GM19438 (cell line): ENCODE data around the gene PKD2L1.
"Not testable (repeated sequence)": the region's sequence is repeated elsewhere in the genome, so short reads cannot be mapped to it uniquely, and the experiment has no call there.

Experiments
- ATAC-seq: cut with Tn5 transposase; IDR thresholded peaks from one replicate; pipeline ENCODE4 v1.9.1; 2021; ENCODE audit warnings: low read depth; ENCODE audit not compliant: unreplicated experiment

The PKD2L1 gene

DNA sequence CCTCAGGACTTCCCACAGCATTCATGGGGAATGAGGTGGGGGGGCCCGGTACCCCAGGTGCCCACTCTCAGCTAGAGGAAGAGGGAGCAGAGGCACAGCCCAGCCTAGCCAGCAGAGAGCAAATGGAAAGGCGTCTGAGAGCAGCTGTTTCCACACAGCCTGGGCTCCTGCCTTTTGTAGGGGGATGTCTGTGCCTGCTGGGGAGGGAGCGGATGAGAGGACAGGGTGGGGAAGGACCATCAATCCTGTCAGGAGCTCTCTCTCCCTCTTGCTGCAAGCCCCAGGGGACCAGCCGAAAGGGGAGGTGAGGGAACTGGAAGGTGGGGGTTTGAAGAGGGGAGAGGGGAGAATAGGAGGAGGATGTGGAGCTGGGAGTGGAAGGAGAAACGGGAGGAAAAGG lies at the start of gene PKD2L1:
Gene PKD2L1, minus strand, starts transcription at position 150 of the 400 bp plus-strand sequence. Its CDS starts 125 bp downstream, at position 25.
- ATAC-seq: no peak

DNA sequence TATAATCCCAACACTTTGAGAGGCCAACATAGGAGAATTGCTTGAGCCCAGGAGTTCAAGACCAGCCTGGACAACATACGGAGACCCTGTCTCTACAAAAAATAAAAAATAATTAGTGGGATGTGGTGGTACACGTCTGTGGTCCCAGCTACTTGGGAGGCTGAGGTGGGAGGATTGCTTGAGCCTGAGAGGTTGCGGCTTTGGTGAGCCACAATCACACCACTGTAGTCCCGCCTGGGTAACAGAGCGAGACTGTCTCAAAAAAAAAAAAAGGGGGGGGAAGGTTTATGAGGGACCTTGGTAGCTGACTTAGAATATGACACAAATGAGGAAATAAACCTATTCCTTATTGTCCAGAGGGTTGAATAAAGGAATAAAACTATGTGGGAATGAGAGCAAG lies 47.8 kb upstream of the PKD2L1 start:
- no peak for ATAC-seq

DNA sequence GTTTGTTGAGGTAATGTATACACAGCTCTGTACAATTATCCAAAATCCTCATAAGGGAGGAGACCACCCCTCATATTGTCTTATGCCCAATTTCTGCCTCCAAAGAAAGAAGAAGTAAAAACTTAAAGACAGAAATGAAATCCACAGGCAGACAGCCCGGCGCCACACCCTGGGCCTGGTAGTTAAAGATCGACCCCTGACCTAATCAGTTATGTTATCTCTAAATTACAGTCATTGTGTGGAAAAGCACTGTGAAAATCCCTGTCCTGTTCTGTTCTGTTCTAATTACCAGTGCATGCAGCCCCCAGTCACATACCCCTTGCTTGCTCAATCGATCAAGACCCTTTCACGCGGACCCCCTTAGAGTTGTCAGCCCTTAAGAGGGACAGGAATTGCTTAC lies 46.6 kb upstream of the PKD2L1 start:
- ATAC-seq: not testable (repeated sequence)

DNA sequence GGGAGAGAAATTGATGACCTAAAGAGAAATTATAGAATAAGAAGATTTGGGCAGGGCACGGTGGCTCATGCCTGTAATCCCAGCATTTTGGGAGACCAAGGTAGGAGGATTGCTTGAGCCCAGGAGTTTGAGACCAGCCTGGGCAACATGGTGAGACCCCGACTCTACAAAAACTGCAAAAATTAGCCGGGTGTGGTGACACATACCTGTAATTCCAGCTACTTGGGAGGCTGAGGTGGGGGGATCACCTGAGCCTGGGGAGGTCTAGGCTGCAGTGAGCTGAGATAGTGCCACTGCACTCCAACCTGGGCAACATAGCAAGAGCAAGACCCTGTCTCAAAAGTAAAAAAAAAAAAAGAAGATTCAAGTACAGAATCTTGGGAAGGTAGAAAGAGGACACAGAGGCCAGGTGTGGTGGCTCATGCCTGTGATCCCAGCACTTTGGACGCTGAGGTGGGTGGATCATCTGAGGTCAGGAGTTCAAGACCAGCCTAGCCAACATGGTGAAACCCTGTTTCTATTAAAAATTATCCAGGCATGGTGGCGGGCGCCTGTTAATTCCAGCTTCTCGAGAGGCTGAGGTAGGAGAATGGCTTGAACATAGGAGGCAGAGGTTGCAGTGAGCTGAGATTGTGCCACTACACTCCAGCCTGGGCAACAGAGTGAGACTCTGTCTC lies 44.8 kb upstream of the PKD2L1 start:
- not testable (repeated sequence) for ATAC-seq

DNA sequence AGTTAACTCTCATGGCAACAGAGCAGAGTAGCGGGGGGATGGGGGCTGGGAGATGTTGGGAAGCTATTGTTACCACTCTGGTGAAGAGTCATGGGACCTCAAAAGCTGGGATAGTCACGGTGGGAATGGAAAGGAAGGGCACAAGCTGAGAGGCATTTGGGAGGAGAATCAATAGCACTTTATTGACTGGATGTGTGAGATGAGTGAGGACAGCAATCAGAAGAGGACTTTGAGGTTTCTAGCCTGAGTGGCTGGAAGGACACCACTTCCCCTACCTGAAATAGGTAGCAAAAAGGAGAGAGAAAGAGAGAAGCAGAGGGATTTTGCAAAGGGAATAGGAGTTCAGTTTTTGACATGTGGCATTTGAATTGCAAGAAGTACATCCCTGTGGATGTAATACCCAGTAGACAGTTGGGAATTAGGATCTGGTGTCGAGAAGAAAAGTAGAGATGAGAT lies 44.2 kb upstream of the PKD2L1 start:
- ATAC-seq: no peak

DNA sequence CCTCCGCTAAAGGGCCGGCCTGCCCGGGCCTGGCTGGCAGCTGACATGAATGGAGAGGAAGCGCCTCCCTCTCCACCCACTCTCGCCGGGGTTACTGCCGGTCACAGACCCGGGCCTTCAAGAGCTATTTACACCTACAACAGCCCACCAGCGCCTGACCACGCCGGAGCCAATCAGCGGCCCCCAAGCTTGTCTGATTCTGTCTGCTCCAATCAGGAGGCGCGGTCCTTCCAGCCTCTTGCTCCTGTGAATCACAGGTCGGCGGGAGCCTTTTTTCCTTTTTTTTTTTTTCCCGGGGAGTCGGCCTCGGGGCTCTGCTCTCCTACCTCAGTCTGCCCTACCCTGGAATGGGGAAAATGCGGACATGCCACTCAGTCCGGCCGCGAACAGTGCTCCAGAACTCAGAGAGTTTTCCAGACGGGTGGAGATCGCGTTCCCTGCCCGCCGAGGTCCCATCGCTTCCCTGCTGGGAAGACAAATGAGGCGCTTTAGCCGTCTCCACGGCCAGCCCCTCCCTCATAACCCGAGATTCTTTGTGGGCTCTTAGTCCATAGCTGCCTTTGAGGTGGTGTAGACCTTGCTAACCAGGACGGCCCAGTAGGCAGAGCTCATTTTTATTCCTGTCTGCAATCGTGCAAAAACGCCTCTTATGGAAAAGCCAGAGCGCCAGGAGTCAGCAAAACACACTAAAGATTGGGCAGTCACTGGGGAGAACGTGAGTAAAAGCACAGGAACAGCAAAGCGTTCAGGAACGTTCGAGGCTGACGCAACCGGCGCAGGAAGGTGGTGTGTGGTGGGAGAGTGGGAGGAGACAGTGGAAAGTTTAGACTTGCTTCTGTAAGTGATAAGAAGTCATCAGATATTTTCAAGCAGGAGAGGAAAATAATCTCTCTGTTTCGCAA lies 43.5 kb upstream of the PKD2L1 start:
- peak; percentile 92 for ATAC-seq

DNA sequence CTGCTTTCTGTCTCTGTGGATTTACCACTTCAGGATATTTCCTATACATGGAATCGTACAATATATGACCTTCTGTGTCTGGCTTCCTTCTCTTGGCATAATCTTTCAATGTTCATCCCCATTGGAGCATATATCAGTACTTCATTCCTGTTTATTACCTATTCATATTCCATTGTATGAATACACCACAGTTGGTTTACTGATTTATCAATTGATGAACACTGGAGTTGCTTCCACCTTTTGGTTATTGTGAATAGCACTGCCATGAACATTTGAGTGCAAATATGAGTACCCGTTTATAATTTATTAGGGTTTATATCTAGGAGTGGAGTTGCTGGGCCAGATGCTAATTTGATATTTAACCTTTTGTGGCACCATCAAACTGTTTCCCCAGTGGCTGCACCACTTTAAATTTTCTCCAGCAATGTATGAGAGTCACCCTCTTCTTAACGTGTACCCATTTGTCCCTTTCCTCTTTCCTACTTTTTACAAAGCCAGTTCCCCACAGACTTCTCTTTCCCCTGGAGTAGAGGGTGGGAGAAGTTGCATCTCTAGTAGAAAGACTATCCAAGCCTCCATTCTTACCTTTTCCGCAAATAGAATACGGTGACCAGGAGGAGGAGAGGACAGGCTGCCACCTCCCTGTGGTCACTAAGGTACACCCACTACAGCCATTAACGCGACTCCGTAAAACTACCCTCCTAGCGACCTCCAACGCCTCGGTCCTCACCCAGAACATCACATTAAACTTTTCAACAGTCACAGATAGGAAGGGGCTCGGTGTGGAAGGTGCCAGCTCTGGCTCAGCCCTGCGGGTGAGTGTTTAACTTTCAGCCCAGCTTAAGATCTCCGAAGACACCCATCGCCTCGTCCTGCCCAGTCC lies 42.6 kb upstream of the PKD2L1 start:
- ATAC-seq: no peak

DNA sequence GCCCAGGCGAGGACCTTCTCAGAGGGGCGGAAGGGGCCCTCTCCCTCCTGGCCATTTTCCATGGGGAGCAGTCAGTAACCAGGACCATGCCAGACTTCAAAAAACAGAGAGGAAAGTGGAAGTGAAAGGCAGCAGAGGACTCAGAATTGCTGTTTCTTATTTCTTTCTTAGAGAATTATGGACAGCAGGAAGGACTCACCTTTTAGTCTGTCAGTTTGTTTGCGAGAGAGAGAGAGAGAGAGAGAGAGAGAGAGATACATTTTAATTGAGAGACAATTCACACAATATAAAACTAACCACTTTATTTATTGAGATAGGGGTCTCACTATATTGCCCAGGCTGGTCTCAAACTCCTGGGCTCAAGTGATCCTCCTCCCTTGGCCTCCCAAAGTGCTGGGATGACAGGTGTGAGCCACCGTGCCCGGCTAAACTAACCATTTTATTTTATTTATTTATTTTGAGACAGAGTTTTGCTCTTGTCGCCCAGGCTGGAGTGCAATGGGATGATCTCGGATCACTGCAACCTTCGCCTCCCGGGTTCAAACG lies 41.5 kb upstream of the PKD2L1 start:
- ATAC-seq: no peak

DNA sequence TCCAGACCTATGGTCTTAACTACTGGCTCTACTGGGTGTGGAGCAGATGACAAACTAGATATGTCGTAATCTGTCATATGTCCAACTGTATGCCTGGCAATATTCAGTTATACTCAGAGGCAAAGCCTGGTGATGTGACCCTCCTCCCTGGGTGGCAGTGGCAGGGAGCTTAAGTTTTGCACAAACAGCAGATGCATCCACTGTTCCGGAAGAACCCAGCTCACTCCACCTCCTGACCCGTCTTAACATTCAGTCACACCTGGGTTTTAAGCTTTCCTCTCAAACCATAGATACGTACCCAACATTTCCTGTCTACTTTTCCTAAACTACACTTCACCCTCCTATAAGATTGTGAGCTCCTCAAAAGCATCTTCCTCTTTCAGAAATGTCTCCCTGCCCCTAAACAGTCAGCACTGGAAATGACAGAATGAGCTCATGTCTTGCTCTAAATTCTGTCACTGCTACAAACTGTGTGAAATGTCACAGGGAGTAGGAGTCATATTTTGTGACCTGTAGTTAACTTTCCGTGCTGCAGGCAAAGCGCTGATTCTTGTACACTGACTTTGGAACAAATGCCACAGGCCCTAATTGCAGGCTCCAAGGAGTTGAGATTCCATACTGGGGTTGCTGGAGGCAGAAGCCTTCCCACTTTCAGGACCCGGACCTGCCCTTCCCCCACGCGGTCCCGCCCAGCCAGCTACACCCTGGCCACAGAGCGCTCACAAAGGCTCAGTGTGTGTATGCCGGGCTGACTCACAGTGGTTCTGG lies 40.9 kb upstream of the PKD2L1 start:
- ATAC-seq: no peak

DNA sequence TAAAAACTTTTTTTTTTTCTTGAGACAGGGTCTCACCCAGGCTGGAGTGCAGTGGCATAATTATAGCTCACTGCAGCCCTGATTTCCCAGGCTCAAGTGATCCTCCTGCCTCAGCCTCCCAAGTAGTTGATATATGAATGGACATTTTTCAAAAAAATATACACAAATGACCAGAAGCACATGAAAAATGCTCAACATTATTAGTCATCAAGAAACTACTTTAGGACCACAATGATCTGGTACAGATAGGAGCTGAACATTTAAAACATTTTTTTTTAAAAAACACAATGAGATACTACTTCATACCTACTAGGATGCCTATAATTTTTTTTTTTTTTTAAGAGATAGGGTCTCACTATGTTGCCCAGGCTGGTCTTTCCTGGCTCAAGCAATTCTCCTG lies 38.7 kb upstream of the PKD2L1 start:
- no peak for ATAC-seq

DNA sequence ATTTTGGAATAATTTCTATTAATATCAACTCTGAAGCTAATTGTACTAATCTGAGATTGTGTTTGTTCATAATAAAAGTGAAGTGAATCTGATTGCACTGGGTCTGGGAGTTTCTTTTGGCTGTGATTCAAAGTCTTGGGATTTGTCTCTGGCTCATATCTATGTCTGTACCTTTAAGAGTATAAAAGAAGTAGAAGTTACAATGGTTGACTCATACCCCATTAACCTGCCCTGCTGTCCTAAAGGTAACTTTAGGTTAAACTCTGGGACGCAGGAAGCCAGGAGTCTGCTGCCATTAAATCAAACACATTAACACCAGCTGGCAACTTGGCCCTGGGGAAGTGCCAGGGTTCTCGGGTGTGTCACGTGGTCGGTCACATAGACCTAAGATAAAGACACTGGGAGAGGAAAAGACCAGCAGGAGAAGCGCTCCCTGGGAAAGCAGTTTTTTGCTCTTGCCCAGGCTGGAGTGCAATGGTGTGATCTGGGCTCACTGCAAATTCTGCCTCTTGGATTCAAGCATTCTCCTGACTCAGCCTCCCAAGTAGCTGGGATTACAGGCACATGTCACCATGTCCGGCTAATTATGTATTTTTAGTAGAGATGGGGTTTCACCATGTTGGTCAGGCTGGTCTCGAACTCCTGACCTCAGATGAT lies 34.8 kb upstream of the PKD2L1 start:
- ATAC-seq: no peak

DNA sequence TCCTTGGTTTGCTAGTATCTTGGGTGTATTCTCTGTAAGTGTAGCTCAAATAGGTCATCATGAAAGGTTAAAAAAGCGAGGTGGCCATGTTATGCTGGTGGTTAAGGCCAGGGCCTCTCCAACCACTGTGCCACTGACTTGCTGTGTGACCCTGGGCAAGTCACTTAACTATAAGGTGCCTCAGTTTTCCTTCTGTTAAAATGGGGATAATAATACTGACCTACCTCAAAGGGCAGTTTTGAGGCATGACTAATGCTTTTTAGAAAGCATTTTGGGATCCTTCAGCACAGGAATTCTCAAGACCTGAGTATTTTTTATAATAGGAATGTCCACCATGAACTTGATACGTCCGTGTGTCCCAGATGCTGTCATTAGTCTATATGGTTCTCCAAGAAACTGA lies 34.1 kb upstream of the PKD2L1 start:
- ATAC-seq: no peak

DNA sequence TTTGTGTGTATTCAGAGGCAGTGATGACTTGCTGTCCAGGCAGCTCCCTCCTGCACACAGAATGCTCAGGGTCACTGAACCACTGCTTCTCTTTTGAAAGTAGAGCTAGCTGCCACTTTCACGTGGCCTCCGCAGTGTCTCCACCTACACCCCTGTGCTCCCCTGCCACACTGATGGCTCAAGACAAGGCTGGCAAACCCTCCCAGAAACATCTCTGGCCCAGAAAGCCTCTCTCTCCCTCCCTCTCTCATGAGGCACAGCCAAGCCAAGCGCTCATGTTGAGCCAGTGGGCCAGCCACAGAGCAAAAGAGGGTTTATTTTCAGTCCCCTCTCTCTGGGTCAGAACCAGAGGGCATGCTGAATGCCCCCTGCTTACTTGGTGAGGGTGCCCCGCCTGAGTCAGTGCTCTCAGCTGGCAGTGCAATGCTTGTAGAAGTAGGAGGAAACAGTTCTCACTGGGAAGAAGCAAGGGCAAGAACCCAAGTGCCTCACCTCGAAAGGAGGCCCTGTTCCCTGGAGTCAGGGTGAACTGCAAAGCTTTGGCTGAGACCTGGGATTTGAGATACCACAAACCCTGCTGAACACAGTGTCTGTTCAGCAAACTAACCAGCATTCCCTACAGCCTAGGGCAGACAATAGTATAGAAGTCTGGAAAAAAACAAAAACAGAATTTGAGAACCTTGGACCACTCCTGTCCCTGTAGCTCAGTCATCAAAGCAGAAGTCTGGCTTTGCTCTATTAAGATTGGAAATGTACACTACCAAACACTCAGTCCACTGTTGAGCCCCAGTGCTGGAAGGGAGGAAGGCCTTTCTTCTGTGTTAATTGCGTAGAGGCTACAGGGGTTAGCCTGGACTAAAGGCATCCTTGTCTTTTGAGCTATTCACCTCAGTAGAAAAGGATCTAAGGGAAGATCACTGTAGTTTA lies 32.8 kb upstream of the PKD2L1 start:
- ATAC-seq: no peak

DNA sequence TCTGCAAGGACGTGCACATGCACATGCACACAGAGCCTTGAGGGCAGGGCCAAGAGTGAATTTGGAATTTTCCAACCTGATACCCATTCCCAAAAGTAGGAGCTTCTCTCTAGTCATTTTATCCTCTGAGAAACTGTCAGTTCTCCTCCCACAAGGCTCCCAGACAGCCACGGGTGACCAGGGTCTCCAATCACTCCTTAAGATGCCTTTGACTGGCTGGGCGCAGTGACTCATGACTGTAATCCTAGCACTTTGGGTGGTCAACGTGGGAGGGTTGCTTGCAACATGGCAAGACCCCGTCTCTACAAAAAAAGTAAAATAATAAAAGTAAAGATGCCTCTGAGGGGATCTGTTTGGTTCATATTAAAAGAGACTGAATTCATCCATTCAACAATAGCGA lies 30.2 kb upstream of the PKD2L1 start:
- ATAC-seq: no peak

DNA sequence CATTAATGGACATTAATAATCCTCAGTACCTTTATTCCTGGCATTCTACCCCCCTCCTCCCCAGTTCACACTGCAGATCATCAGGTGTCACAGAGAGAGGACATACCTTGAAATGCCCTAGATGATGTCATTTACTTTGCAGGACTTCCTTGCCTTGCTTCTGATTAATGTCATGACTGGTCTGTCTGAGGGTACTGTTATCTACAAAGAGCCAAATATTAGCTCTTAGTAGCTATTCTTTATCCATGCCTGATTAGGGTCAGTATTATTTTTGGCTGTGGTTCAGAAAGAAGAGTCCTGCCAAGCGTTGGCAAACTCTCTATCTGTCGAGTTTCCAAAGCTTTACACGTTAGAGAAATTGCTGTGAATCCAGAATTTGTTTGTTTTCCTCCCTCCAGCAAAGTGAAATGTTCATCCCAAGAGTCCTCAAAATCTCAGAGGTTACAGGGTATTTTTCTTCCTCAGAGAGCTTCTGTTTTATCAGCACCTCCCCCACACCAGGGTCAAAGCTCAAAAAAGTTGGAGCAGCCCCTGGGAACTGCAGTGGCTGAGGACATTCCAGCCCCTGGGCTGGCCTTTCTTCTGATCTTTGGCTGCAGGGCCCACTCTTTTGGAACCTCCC lies 29.6 kb upstream of the PKD2L1 start:
- no peak for ATAC-seq

DNA sequence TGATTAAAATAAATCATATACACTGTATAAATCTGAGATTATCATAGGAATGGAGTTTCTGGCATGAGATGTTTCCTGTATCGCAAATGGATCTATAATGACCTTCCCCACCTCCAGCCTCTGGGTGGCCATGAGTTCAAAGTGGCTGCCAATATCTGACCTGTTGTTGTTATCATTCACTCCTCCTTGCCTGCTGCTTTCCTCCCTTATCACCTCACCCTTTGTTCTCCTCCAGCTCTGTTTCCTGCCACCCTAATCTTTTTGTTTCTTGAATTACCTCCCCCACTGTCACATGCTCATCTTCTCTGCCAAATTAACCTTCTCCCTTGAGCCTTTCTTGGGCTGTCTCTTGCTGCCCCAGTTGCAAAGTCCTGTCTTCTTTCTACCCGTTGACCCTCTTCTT lies 29.0 kb upstream of the PKD2L1 start:
- ATAC-seq: no peak

DNA sequence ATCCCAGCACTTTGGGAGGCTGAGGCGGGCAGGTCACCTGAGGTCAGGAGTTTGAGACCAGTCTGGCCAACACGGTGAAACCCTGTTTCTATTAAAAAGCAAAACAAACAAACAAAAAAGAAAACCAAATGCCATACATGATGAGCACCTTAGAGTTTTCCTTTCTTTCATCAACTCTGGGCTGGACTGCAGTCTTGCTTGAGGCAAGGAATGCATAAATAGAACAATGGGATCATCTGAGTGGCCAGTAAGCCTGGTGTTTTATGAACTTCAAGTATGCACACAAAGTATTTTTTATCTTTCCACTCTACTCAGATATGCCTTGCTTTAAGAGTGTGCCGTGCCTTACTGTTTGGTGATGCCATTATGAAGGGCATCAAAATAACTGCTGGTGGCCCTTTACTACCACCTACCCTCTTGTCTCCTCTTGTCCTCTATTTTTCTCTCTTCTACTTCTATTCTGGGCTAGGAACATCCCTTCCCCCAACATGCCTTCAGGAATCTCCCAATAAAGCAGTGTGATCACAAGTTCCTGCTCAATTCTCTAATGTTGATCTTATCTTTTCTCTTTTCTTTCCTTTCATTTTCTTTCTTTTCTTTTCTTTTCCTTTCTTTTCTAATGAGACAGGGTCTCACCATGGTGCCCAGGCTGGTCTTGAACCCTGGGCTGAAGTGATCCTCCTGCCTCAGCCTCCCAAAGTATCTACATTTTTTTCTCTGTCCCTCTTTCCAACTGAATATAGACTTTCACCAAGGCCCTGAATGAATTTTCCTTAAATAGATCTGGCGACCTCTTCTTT lies 27.2 kb upstream of the PKD2L1 start:
- ATAC-seq: no peak
